Measurements from ENCODE around the gene ZMIZ1. TPM values are rescaled to one million over a fixed set of nuclear protein-coding genes. Genes with fewer than 3 reads are reported as not detected.

Gene ZMIZ1
- total RNA-seq, 1 experiment from 2014 or later: 42.3 TPM

DNA sequence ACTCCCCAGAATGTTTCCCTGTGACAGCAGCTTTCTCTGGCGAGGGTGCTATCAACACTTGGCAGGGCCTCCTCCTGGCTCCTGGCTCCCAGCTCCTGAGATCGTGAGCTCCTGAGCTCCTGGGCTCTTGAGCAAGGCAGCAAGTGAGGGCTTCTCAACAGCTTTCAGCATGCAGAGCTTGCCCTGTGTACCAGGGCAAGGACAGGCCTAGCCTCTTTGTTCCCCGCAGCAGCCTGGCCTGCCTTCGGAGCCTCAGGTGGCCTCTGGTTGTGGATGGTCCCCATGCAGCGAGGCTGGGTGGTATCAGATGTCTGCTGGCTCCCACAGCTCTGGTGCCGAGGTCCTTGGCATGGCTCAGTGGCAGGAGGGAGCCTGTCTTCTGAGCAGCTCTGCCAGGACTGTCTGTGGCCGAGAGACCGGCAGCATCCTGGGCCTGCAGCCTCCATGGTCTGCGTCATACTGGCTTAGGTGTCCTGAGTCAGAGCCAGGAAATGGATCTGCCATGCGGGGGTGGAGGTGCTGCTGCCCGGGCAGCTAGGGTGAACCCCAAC is 44.2 kb downstream of the ZMIZ1 start:
- H3K4me1 ChIP-seq: peaks cover 7% of the 10 kb centered on the region; the same call in 1 of the 2 replicates
- no TSS peak for BruUV-seq (replicated peaks)

DNA sequence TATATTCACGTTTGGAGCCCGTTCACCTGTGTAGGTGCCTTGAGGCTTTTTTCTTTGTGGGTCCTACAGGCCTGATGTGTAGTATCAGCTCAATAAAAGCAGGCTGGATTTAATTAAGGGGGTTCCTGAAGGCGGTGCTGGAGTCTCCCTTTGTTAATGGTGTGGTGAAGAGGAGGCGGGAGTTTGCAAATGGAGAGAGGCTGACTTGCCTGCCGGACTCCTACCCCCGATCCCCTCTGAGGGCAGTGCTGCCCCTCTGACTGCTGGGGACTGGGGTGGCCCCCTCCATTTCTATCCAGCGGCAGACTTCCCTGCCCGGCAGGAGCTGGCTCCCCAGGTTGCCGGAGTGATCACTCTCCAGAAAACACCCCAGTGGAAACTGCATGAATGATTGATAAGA is 45.1 kb downstream of the ZMIZ1 start:
- no TSS peak for BruUV-seq (replicated peaks)
- Histone ChIP-seq H3K27me3 (replicated peaks; ENCODE audit: control insufficient read depth, insufficient read depth, low read length) (no peaks in the 10 kb centered on the region), H3K36me3 (ENCODE audit: control insufficient read depth, insufficient read depth, low read length) (no peaks in the 10 kb centered on the region; the same call in 1 of the 2 replicates), H3K4me3 (ENCODE audit: low read depth, low read length) (no peak overlapping the region), H3K4me1 (peaks cover 7% of the 10 kb centered on the region; the same call in 1 of the 2 replicates), H3K9me3 (no peaks in the 10 kb centered on the region)
- DNase-seq: no peak
- intact Hi-C loops (cut with micrococcal nuclease; ENCODE audit: unreplicated experiment): no loop called here
- no peak overlapping the region for H3K27ac Mint-ChIP-seq (ENCODE audit: unreplicated experiment)
- no peaks in the 10 kb centered on the region for H3K27me3 Mint-ChIP-seq (ENCODE audit: insufficient read depth, unreplicated experiment)
- ChIA-PET CTCF (no interaction called here), POLR2A (no interaction called here)
- no peaks in the 10 kb centered on the region for H3K4me1 Mint-ChIP-seq (ENCODE audit: low read depth, unreplicated experiment)
- TF ChIP-seq, protein P1, sequence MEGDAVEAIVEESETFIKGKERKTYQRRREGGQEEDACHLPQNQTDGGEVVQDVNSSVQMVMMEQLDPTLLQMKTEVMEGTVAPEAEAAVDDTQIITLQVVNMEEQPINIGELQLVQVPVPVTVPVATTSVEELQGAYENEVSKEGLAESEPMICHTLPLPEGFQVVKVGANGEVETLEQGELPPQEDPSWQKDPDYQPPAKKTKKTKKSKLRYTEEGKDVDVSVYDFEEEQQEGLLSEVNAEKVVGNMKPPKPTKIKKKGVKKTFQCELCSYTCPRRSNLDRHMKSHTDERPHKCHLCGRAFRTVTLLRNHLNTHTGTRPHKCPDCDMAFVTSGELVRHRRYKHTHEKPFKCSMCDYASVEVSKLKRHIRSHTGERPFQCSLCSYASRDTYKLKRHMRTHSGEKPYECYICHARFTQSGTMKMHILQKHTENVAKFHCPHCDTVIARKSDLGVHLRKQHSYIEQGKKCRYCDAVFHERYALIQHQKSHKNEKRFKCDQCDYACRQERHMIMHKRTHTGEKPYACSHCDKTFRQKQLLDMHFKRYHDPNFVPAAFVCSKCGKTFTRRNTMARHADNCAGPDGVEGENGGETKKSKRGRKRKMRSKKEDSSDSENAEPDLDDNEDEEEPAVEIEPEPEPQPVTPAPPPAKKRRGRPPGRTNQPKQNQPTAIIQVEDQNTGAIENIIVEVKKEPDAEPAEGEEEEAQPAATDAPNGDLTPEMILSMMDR (IDR thresholded peaks at IDR 0.05; ENCODE audit: insufficient read depth in 1 of 2, low read depth in 1 of 2, low read length in 1 of 2, severe bottlenecking in 1 of 2, unreplicated experiment in 1 of 2): no peak
- peaks cover 17% of the 10 kb centered on the region for H3K36me3 Mint-ChIP-seq (ENCODE audit: insufficient read depth, unreplicated experiment)
- no peaks in the 10 kb centered on the region for H3K9me3 Mint-ChIP-seq (ENCODE audit: unreplicated experiment)
- H3K4me3 Mint-ChIP-seq (ENCODE audit: unreplicated experiment): no peak overlapping the region

More for the DNA sequence above, 44.2 kb downstream of the ZMIZ1 start:
- Mint-ChIP-seq H3K4me1 (ENCODE audit: low read depth, unreplicated experiment) (no peaks in the 10 kb centered on the region), H3K36me3 (ENCODE audit: insufficient read depth, unreplicated experiment) (peaks cover 22% of the 10 kb centered on the region), H3K9me3 (ENCODE audit: unreplicated experiment) (no peaks in the 10 kb centered on the region), H3K27ac (ENCODE audit: unreplicated experiment) (peak overlapping the region; percentile 59), H3K4me3 (ENCODE audit: unreplicated experiment) (no peak overlapping the region), H3K27me3 (ENCODE audit: insufficient read depth, unreplicated experiment) (no peaks in the 10 kb centered on the region)
- Histone ChIP-seq H3K9me3 (no peaks in the 10 kb centered on the region), H3K36me3 (ENCODE audit: control insufficient read depth, insufficient read depth, low read length) (no peaks in the 10 kb centered on the region; the same call in 1 of the 2 replicates), H3K4me3 (ENCODE audit: low read depth, low read length) (no peak overlapping the region), H3K27me3 (replicated peaks; ENCODE audit: control insufficient read depth, insufficient read depth, low read length) (no peaks in the 10 kb centered on the region)
- TF ChIP-seq, protein P1 (IDR thresholded peaks at IDR 0.05; ENCODE audit: insufficient read depth in 1 of 2, low read depth in 1 of 2, low read length in 1 of 2, severe bottlenecking in 1 of 2, unreplicated experiment in 1 of 2): no peak
- intact Hi-C loops (cut with micrococcal nuclease; ENCODE audit: unreplicated experiment): no loop called here
- ChIA-PET CTCF (no interaction called here), POLR2A (no interaction called here)
- no peak for DNase-seq

DNA sequence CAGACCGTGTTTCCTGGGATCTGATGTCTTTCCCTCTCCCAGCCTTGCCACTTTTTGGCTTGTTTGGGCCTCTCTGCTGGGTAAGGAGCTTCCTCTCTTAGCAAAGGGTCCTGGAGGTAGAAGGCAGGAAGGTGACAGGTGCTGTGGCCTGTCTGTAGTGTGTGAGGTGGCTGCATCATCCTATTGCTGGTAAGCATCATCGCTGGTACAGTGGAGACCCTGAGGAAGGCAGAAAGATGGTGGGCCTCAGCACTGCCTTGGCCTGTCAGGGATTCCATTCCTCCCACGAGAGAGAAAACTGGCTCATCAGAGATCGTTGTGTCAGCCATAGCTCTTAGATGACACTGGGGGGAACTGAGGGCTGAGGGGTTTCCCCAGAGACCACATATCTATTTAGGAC is 46.5 kb downstream of the ZMIZ1 start:
- H3K4me3 Mint-ChIP-seq (ENCODE audit: unreplicated experiment): no peak overlapping the region
- no peak overlapping the region for H3K27ac Mint-ChIP-seq (ENCODE audit: unreplicated experiment)
- CTCF ChIA-PET: no interaction called here
- BruUV-seq (replicated peaks): no TSS peak
- peaks cover 7% of the 10 kb centered on the region; the same call in 1 of the 2 replicates for H3K4me1 ChIP-seq
- TF ChIP-seq, protein P1 (IDR thresholded peaks at IDR 0.05; ENCODE audit: insufficient read depth in 1 of 2, low read depth in 1 of 2, low read length in 1 of 2, severe bottlenecking in 1 of 2, unreplicated experiment in 1 of 2): no peak
- POLR2A ChIA-PET: no interaction called here
- H3K4me1 Mint-ChIP-seq (ENCODE audit: low read depth, unreplicated experiment): no peaks in the 10 kb centered on the region
- H3K27me3 ChIP-seq (replicated peaks; ENCODE audit: control insufficient read depth, insufficient read depth, low read length): no peaks in the 10 kb centered on the region
- H3K27me3 Mint-ChIP-seq (ENCODE audit: insufficient read depth, unreplicated experiment): no peaks in the 10 kb centered on the region
- H3K36me3 Mint-ChIP-seq (ENCODE audit: insufficient read depth, unreplicated experiment): peaks cover 17% of the 10 kb centered on the region
- no peaks in the 10 kb centered on the region for H3K9me3 ChIP-seq
- intact Hi-C loops (cut with micrococcal nuclease; ENCODE audit: unreplicated experiment): no loop called here
- H3K36me3 ChIP-seq (ENCODE audit: control insufficient read depth, insufficient read depth, low read length): no peaks in the 10 kb centered on the region; the same call in 1 of the 2 replicates
- no peaks in the 10 kb centered on the region for H3K9me3 Mint-ChIP-seq (ENCODE audit: unreplicated experiment)
- no peak overlapping the region for H3K4me3 ChIP-seq (ENCODE audit: low read depth, low read length)
- no peak for DNase-seq

Measured in Caco-2 (cell line).